ENCODE measurements around the gene WASHC4. TPM values are rescaled to one million over a fixed set of nuclear protein-coding genes. Genes with fewer than 3 reads are reported as not detected.

Gene WASHC4
- total and polyA plus RNA-seq, 10 of the 15 experiments (the other 5 are each of a cell fraction or from before 2014, with no cell fraction given): 16.0 to 50.6 (median 34.0) TPM

DNA sequence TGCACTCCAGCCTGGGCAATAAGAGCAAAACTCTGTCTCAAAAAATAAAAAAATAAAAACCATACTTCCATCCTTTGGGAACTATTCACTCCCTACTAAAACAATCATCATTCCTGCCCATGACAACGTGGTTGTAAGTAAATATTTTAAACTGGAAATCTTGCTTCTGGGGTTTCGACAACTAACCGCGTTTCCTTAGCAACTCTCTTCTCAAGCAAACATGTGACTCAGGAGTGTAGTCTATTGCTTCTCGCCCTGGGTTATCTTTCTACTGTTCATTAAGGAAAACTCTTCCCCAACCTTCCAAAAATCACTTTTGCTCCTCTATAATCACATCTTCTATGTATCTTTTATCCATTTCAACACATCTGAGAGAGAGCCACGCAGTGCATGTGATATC lies 106.6 kb downstream of the WASHC4 start:
- intact Hi-C loops (cut with micrococcal nuclease; ENCODE audit: unreplicated experiment): no loop called here
- RAD21 ChIA-PET (ENCODE audit: unreplicated experiment): no interaction called here
- no peaks in the 10 kb centered on the region for H3K27me3 ChIP-seq (replicated peaks in 1 of 2; ENCODE audit: control insufficient read depth in 2 of 2, insufficient read depth in 2 of 2, low read length in 1 of 2)
- BruUV-seq (replicated peaks): no TSS peak
- no peaks in the 10 kb centered on the region for H3K9me3 ChIP-seq (replicated peaks; ENCODE audit: control insufficient read depth, insufficient read depth, low read length)
- H3K4me3 ChIP-seq: no peak overlapping the region
- H2AFZ ChIP-seq (ENCODE audit: control insufficient read depth, low read depth, low read length): no peak overlapping the region
- no peak overlapping the region for H3K27ac ChIP-seq (ENCODE audit: control insufficient read depth, insufficient read depth)
- SMC1A ChIA-PET (ENCODE audit: uncharacterized antibody, unreplicated experiment): no interaction called here
- no peak for DNase-seq (ENCODE audit: low read depth, low spot score)
- ATAC-seq: no peak
- FAIRE-seq: no peak
- WGBS (ENCODE audit: insufficient coverage, insufficient replicate concordance, low lambda C conversion rate, missing lambda C conversion rate): 88% methylated on average over 6 of the region's 6 CpGs
- no peaks in the 10 kb centered on the region for H3K79me2 ChIP-seq (ENCODE audit: control insufficient read depth, insufficient read depth, low read length)
- CTCF ChIA-PET: interaction anchor here (1.2 kb wide), 1 partner anchor 9 kb away, joined by 3 read pairs; no protein-coding TSS in a partner anchor
- H3K4me1 ChIP-seq (ENCODE audit: control insufficient read depth, insufficient read depth, low read length): no peaks in the 10 kb centered on the region
- H4K20me1 ChIP-seq (ENCODE audit: control insufficient read depth, insufficient read depth): no peaks in the 10 kb centered on the region; the same call in 1 of the 2 replicates
- POLR2A ChIA-PET: no interaction called here
- in situ Hi-C loops (cut with MboI): no loop called here
- no peak for TF ChIP-seq POLR2AphosphoS5 (IDR thresholded peaks at IDR 0.05; ENCODE audit: low read length)
- TF ChIP-seq, protein P1, sequence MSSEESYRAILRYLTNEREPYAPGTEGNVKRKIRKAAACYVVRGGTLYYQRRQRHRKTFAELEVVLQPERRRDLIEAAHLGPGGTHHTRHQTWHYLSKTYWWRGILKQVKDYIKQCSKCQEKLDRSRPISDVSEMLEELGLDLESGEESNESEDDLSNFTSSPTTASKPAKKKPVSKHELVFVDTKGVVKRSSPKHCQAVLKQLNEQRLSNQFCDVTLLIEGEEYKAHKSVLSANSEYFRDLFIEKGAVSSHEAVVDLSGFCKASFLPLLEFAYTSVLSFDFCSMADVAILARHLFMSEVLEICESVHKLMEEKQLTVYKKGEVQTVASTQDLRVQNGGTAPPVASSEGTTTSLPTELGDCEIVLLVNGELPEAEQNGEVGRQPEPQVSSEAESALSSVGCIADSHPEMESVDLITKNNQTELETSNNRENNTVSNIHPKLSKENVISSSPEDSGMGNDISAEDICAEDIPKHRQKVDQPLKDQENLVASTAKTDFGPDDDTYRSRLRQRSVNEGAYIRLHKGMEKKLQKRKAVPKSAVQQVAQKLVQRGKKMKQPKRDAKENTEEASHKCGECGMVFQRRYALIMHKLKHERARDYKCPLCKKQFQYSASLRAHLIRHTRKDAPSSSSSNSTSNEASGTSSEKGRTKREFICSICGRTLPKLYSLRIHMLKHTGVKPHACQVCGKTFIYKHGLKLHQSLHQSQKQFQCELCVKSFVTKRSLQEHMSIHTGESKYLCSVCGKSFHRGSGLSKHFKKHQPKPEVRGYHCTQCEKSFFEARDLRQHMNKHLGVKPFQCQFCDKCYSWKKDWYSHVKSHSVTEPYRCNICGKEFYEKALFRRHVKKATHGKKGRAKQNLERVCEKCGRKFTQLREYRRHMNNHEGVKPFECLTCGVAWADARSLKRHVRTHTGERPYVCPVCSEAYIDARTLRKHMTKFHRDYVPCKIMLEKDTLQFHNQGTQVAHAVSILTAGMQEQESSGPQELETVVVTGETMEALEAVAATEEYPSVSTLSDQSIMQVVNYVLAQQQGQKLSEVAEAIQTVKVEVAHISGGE (CRISPR knock-in tag; IDR thresholded peaks at IDR 0.05): no peak
- TF ChIP-seq SIX5 (IDR thresholded peaks at IDR 0.05; ENCODE audit: low read depth, low read length, severe bottlenecking): no peak
- no peak for TF ChIP-seq GABPA (IDR thresholded peaks at IDR 0.05; ENCODE audit: low read depth)
- TF ChIP-seq MYB (IDR thresholded peaks at IDR 0.05; ENCODE audit: borderline replicate concordance, low read depth, low read length): no peak
- no peak for TF ChIP-seq BRCA1 (IDR thresholded peaks at IDR 0.05; ENCODE audit: low read depth, low read length)
- TF ChIP-seq NFYB (IDR thresholded peaks at IDR 0.05; ENCODE audit: insufficient read depth, low read depth, low read length): no peak
- no peak for TF ChIP-seq SUPT20H (IDR thresholded peaks at IDR 0.05; ENCODE audit: borderline replicate concordance, control insufficient read depth, low read depth, low read length)
- TF ChIP-seq ZNF384 (IDR thresholded peaks at IDR 0.05; ENCODE audit: borderline replicate concordance, low read depth, low read length): no peak
- TF ChIP-seq PAX8 (IDR thresholded peaks at IDR 0.05): no peak
- no peak for TF ChIP-seq HCFC1 (IDR thresholded peaks at IDR 0.05; ENCODE audit: low read length)
- TF ChIP-seq, protein P2, sequence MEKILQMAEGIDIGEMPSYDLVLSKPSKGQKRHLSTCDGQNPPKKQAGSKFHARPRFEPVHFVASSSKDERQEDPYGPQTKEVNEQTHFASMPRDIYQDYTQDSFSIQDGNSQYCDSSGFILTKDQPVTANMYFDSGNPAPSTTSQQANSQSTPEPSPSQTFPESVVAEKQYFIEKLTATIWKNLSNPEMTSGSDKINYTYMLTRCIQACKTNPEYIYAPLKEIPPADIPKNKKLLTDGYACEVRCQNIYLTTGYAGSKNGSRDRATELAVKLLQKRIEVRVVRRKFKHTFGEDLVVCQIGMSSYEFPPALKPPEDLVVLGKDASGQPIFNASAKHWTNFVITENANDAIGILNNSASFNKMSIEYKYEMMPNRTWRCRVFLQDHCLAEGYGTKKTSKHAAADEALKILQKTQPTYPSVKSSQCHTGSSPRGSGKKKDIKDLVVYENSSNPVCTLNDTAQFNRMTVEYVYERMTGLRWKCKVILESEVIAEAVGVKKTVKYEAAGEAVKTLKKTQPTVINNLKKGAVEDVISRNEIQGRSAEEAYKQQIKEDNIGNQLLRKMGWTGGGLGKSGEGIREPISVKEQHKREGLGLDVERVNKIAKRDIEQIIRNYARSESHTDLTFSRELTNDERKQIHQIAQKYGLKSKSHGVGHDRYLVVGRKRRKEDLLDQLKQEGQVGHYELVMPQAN (conservative IDR thresholded peaks at IDR 0.05): no peak
- no peak for TF ChIP-seq IRF4 (IDR thresholded peaks at IDR 0.05; ENCODE audit: low read depth, low read length)
- no peak for TF ChIP-seq PML (IDR thresholded peaks at IDR 0.05; ENCODE audit: low read length)
- no peak for TF ChIP-seq NFYA (IDR thresholded peaks at IDR 0.05; ENCODE audit: borderline replicate concordance, low read depth, low read length)
- TF ChIP-seq, protein P3, sequence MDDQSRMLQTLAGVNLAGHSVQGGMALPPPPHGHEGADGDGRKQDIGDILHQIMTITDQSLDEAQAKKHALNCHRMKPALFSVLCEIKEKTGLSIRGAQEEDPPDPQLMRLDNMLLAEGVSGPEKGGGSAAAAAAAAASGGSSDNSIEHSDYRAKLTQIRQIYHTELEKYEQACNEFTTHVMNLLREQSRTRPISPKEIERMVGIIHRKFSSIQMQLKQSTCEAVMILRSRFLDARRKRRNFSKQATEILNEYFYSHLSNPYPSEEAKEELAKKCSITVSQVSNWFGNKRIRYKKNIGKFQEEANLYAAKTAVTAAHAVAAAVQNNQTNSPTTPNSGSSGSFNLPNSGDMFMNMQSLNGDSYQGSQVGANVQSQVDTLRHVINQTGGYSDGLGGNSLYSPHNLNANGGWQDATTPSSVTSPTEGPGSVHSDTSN (IDR thresholded peaks at IDR 0.05; ENCODE audit: insufficient replicate concordance, low read depth, low read length): no peak
- TF ChIP-seq, protein P4, sequence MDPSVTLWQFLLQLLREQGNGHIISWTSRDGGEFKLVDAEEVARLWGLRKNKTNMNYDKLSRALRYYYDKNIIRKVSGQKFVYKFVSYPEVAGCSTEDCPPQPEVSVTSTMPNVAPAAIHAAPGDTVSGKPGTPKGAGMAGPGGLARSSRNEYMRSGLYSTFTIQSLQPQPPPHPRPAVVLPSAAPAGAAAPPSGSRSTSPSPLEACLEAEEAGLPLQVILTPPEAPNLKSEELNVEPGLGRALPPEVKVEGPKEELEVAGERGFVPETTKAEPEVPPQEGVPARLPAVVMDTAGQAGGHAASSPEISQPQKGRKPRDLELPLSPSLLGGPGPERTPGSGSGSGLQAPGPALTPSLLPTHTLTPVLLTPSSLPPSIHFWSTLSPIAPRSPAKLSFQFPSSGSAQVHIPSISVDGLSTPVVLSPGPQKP (IDR thresholded peaks at IDR 0.05; ENCODE audit: low read depth, low read length): no peak
- TF ChIP-seq SRF (IDR thresholded peaks at IDR 0.05; ENCODE audit: low read depth in 2 of 2, low read length in 2 of 2): no peak
- no peak for TF ChIP-seq BACH1 (IDR thresholded peaks at IDR 0.05; ENCODE audit: borderline replicate concordance)
- H3K9ac ChIP-seq (ENCODE audit: control insufficient read depth, insufficient read depth, low read length): no peak overlapping the region
- H3K36me3 ChIP-seq (ENCODE audit: control insufficient read depth in 2 of 2, insufficient read depth in 2 of 2, low read length in 1 of 2): peaks cover 0 to 2% of the 10 kb centered on the region in 2 experiments; a peak in 3 of 4 replicates
- no peak overlapping the region for H3K4me2 ChIP-seq (ENCODE audit: control insufficient read depth, insufficient read depth)
